Astrocyte of the hippocampus (primary cell): ENCODE results near the gene COX6A2.
A peak's percentile ranks its signal among the peaks of the same experiment; 100 is the strongest.
"Not testable (repeated sequence)": the region's sequence is repeated elsewhere in the genome, so short reads cannot be mapped to it uniquely, and the experiment has no call there.

Source experiments
- DNase-seq: peaks from one replicate; pipeline ENCODE4 v3.0.0; 2011; ENCODE audit warnings: low read depth, low spot score

COX6A2 gene

DNA sequence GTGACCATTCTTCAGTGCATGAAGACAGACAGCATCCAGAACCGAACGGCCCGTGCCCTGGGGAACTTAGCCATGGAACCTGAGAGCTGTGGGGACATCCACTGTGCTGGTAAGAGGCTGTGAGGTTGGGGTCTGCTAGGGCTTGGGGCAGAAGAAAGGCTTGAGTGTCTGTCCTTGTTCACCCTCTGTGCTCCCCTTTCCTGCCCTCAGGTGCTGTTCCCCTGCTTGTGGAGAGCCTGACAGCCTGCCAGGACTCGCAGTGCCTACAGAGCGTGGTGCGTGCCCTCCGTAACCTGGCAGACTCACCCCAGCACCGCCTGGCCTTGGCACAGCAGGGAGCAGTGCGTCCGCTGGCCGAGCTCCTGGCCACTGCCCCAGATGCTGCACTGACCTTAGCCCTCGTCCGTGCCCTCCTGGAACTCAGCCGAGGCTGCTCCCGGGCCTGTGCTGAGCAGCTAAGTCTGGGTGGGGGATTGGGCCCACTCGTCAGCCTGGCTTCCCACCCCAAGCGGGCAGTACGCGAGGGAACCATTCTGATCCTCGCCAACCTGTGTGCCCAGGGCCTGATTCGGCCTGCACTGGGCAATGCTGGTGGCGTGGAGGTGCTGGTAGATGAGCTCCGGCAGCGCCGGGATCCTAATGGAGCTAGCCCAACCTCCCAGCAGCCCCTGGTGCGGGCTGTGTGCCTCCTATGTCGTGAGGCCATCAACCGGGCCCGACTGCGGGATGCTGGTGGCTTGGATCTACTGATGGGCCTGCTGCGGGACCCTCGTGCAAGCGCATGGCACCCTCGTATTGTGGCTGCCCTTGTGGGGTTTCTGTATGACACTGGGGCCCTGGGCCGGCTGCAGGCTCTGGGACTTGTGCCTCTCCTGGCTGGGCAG, 34.0 kb upstream of the COX6A2 start:
- DNase-seq: no peak

DNA sequence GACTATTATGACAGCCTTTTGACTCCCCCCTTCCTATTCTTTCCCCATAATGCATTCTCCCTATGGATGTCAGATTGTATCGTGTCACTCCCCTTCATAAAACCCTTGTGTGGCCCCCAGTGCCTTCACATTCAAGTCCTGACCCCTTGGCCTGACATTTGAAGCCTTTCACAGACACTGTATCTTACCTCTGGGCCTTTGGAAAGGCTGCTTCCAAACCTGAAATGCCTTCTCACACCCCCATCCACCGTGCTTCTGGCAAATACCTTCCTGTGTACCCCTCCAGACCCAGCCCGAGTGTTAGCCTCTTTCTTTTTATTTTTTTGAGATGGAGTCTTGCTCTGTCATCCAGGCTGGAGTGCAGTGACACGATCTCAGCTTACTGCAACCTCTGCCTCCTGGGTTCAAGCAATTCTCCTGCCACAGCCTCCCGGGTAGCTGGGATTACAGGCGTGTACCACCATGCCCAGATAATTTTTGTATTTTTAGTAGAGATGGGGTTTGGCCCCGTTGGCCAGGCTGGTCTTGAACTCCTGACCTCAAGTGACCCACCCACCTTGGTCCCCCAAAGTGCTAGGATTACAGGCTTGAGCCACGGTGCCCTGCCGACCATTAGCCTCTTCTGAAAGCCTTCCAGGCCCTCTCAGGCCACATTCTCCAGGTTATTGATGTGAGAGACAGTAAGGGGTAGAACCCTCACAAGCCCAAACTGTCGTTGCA, 33.2 kb upstream of the COX6A2 start:
- DNase-seq: no peak

DNA sequence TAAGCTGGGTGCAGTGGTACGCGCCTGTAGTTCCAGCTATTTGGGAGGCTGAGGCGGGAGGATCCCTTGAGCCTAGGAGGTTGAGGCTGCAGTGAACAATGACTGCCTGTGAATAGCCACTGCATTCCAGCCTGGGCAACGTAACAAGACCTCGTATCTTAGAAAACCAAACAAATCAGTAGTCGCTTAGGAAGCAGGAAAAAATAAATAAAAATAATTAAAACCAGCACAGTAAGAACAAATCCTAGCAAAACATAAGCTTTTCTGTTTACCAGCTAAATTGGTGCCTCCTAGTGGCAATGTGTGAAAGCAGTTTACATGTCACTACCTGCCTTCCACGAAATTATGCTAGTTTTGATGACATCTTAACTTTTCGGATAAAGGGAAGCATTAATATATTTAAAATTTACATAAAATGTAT, 32.4 kb upstream of the COX6A2 start:
- peak; percentile 58 for DNase-seq

DNA sequence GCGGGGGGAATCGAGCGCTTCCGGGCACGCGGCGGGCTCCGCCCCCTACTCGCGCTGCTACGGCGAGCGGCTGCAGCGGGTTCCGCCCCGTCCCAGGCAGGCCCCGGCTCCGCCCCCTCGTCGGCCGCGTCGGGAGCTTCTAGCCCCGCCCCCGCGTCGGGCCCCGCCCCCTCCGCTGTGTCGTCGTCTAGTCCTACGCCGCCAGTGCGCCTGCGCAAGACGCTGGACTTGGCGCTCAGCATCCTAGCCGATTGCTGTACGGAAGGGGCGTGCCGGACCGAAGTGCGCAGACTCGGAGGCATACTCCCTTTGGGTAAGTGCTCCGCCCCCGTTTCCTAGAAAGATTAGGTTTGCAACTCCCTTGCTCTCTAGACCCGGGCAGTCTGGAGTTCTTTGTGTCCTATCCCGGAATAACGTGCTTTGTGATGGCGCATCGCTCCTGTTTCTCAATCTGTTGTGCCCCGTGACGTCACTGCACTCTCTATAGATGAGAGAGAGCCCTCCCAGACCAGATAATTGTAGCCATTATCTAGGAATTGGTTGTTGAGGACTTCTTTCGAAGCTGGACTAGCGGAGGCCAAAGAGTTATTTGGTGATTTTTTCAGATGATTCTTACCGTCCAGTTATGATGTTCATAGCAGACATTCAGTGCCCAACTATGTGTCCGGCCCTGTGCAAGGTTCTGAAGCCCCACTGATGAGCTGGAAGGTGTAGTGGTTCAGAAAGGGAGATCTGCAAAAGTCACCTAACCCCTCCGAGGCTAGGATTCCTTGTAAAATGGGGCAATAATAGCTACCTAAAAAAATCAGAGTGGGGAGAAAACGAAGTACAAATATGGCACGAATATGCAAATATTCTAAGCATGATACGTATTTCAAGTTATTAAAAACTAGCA, 31.8 kb upstream of the COX6A2 start:
- peak; percentile 99 for DNase-seq

DNA sequence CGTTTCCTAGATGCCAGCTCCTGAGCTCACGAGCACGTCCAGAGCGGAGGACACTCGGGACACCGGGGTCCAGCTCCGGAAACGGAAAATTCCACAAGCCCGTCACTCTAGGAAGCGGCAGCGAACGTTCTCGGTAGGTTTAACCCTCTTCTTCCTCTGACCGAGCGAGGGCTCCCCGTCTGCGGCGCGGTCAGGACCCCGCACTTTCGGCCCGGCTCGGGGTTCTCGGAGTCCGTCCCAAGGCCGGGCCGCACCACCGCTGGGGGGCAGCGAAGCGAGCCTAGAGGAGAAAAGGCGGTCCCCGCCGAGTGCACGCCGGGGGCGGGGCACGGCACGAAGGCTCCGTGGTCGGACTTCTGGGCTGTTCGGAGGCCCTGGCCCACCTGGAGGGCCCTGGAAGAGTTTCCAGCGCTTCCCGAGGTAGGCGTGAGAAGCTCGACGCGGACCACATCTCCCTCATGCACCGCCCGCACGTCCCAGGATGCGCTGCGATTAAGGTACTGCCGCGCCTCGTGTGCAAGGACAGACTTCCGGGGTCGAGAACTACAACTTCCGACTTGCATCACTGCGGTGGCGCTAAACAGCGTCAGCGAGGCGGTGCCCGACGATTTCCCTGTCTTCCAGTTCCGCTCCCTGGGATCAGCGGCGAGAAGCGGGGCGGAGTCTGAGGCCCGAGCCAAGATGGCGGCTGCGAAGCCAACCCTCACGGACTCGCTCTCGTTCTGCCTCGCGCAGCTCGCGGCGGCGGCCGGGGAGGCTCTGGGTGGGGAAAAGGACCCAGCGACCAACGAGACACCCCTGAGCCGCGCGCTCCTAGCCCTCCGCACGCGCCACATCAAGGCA, 30.9 kb upstream of the COX6A2 start, which contains the start of gene ARMC5:
TSS of gene ARMC5 (plus strand) at position 658 of the 843 bp plus-strand sequence. CDS start at position 682, 24 bp downstream.
- peak; percentile 99 for DNase-seq

DNA sequence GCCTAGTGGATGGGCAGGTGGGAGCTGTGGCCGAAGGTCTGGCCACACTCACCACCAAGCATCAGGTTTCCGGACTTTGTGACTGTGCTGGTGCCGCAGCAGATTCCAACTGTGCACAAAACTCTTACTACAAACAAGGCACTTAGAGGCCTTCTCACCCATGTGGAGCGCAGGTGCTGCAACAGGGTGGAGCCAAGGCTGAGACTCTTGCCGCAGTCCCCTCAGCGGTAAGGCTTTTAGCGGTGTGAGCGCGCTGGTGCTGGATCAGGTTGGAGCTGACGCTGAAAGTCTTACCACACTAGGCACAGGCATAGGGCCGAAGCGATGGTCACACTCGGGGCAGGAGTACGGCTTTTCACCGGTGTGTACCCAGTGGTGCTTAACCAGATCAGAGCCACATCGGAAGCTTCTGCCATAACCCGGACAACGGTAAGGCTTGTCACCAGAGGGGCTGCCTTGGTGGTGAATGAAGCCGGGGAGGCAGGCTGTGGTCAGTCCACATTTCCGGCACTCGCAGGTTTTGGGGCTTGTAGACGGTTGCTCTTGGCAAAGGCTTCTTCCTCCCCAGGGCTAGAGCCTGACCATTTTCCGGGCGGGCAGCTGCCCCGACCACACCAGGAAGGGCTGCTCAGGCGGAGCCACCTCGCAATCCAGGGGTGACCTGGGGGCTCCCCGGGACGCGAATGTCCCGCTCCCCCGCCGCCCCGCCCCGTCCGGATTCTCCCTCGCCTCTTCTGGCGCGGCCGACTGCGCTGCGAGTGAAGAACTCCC, 30.1 kb upstream of the COX6A2 start:
- DNase-seq: peak; percentile 67

DNA sequence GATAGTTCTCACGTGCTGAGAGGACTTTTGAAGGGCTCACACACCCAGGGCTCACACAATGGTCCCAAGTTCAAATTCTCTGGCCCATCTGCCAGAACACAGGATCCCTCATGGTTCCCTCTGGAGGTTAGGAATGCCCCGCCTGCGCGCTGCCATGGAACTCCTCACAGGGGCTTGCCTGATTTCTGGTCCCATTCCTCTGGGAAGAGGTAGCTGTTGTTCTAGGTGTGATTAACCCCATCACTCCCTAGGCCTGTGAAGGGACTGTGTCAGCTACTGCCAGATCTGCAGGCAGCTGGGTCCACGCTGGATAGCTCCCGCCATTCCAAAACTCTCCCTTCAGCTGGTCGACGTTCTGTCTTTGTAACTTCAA, 28.8 kb upstream of the COX6A2 start:
- no peak for DNase-seq

DNA sequence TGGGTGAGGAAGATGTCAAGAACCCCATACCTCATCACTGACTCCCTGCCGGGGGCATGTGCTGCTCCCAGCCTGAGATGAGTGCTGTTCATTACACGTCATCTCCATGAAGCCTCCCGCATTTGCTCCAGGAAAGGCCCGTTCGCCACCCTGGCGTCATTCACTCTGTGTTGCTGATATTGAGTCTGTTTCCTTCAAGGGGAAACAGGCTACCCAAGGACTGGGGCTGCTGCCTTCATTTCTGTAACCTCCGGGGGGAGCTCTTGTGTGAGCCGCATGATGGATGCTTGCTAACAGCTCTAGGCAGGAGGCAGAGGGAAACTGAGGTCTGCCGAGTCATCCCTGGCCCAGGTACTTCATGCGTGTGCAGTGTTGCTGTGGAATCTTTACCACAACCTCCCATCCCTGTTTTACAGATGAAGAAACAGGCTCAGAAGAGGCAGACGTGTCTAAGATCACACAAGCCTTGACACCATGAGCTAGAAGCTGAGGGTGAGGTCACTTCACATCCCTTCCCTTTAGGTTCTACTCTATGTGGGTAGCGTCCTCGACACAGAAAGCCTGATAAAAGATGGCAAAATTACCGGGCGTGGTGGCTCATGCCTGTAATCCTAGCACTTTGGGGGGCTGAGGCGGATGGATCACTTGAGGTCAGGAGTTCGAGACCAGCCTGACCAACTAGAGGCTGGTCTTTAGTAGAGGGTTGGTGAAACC, 27.6 kb upstream of the COX6A2 start:
- DNase-seq: no peak

DNA sequence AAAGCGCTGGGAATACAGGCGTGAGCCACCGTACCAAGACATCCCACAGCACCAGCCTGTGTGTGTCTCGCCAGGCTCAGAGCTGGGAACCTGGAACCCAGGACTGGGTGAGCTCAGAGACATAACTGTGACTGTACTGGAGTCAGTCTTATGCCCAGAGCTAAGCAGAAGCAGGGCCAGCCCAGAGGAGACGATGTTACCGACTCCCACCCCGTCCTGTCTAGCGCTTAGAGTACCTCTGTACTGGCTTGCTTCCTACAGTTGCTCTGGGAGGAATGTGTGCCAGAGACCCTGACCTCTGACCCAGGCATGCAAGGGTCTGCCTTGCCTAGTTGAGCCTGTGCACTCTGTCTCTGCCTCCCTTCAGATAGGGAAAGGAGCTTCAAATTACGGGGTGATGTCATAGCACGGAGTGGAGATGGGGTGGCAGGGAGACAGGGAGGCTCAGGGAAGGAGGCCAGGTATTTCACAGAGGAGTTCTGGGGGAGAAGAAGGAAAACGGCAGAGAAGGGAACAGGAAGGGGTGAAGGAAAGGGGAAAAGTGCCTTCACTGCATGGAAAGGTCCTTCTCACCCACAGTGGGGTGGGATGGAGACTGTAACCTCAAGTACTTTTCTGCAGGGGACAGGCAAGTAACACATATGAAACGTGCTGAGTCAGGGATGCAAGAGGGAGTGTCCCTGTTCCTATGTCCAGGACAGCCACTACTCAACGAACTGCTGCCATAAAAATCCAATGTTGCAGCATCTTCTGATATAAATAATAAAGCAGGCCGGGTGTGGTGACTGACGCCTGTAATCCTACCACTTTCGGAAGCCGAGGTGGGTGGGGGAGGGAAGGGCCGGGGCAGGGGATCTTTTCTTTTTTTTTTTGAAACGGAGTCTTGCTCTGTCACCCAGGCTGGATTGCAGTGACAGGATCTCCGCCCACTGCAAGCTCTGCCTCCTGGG, 25.4 kb upstream of the COX6A2 start:
- DNase-seq: no peak

DNA sequence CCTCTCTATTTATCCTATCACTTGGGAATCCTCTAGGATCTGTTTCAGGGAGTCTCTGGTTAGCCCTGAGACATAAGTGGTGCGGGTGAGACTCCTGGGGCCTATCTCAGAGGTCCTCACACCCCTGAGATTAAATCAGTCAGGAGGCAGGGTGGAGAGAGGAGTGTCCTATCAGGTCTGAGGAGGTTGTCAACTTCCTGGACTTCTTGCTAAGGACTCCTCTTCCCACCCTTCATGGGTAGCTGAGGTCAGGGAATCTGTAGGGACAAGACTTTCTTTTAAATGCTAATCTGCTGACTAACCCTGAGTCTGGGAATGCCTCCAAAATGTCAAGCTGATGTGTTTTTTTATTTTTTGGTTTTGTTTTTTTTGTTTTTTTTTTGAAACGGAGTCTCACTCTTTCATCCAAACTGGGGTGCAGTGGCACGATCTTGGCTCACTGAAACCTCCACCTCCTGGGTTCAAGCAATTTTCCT, 24.5 kb upstream of the COX6A2 start:
- DNase-seq: peak; percentile 89

DNA sequence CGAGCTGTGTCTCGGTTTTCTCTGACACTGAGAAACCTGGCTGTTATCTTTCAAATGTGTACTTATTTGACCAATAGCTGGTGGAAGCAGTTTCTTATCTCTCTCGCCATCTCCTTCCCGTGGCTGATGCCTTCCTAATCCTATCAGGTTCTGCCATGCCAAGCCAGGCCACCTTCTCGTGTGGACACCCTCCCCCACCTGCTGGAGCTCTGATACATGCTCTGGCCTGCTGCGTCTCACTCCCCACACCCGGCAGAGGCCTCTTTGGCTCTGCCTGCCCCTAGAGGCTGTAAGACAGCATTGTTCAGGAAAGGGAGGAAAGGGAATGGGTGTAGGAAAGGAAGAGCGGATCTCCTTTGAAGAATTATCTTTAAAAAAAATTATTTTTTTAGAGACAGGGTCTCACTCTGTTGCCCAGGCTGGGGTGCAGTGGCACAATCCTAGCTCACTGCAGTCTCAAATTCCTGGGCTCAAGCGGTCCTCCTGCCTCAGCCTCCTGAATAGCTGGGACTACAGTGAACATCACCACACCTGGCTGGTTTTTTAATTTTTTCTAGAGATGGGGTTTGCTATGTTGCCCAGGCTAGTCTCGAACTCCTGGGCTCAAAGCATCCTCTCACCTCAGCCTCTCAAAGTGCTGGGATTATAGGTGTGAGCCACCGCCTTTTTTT, 23.7 kb upstream of the COX6A2 start:
- DNase-seq: peak; percentile 83

DNA sequence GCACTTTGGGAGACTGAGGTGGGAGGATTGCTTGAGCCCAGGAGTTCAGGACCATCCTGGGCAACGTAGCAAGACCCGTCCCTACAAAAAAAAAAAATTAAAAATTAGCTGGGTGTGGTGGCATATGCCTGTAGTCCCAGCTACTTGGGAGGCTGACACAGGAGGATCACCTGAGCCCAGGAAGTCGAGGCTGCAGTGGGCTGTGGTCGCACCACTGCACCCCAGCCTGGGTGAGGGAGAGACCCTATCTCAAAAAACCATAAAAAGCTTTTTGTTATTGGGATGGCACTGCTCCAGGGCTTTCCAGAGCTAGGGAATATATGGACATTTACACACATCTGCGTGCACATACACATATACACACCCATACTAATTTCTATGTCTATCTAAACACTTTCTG, 23.0 kb upstream of the COX6A2 start:
- DNase-seq: no peak

DNA sequence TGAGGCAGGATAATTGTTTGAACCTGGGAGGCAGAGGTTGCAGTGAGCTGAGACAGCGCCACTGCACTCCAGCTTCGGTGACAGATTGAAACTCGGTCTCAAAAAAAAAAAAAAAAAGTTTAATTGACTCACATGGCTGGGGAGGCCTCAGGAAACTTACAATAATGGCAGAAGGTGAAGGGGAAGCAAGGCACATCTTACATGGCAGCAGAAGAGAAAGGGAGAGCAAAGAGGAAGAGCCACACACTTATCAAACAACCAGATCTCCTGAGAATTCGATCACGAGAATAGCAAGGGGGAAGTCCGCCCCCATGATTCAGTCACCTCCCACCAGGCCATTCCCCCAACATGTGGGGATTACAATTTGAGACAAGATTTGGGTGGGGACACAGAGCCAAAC, 17.8 kb upstream of the COX6A2 start:
- not testable (repeated sequence) for DNase-seq

DNA sequence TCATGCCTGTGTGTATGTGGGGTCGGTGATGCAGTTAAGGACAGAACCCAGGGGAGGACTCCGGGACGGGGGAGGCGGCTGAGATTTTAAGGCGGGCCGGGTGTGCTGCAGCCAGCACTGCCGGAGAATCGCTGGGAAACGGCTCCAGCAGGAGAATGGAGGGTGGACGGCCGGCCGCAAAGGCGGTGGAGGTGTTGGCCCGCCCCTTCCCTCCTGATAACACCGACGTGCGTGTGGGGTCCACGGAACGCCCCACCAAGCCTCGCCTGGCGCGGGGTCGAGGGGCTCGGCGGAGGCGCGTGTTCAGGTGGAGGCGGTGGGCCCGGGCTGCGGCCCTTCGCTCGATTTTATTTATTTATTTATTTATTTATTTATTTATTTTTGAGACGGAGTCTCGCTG, 13.8 kb upstream of the COX6A2 start:
- no peak for DNase-seq

DNA sequence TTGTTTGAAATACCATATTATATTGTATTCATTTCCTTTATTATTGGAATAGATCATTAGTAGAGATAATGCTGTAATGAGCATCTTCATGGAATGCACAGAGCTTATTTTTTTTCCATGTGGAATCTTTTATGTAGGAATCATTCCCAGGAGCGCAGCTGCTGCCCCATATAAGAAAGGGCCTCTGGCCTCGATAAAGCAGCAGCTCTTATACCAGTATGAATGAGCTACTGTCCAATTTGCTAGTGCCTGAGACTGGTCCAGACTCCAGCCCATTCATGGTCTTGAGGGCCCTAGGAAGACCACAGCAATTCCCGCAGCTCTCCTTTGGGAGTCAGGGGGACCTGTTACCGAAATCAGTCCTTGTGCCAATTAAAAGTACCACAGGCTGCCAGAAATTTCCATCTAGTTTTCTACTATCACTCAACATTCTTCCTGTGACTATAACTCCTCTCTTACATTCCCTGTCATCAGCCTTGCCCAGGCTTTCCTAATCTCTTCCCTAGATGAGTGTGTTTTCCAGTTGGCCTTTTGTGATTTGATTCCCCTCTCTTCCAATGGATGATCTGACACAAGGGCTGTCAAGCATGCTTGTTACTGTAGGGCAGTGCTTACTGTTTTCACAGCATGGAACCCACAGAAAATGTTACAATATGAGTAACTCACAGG, 12.5 kb upstream of the COX6A2 start:
- DNase-seq: no peak

DNA sequence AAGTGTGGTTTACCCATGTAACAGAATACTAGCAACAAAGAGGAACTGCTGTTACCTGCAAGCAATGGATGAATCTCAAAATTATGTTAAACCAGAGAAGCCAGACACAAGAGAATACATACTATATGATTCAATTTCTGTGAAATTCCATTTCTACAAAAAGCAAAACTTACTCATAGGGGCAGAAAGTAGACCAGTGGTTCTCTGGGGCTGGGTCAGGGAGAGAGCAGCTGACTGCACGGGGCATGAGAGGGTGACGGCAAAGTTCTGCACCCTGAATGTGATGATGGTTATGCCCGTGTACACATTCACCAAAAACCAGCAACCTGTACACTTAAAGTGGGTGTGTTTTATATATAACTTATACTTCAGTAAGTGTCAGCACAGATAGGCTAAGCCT, 11.4 kb upstream of the COX6A2 start:
- no peak for DNase-seq

DNA sequence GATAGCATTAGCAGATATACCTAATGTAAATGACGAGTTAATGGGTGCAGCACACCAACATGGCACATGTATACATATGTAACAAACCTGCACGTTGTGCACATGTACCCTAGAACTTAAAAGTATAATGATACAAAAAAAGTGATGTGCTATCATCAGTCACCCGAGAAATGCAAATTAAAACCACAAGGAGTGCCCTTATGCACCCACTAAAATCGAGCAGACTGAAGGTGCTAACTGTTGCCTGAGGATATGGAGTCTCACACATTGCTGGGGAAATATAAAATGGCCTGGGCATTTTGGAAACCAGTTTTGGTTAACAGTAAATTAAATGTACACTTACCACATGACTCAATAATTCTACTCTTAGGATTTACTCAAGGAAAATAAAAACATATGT, 10.9 kb upstream of the COX6A2 start:
- DNase-seq: not testable (repeated sequence)
